GM12872 (cell line): Measurements from ENCODE around the gene ZNF469.

ENCODE experiments used
- TF ChIP-seq, protein P1 (sequence below): IDR thresholded peaks from 3 replicates; pipeline ENCODE4 v1.5.1; 2011; ENCODE audit warnings: low read depth, mild to moderate bottlenecking, low read length, moderate library complexity; ENCODE audit not compliant: insufficient read depth

Gene ZNF469

DNA sequence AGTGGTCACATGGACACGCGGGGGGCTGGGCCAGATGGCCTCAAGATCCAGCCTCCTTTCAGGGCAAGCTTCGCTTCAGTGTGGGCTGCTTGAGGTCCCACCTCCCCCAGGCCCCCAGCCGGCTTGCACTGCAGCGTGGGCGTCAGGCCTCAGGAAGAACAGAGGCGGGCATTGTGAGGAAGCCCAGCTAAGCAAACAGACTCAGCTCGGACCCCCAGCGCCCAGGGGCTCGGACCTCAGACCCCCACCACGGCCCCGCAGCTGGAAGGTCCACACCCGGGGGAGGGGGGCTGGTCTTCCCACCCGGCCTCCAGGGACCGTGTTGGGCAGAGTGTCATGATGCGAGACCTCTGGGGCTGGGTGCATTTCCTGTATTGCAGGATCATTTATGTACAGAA, 24.7 kb upstream of the ZNF469 start:
- TF ChIP-seq, protein P1, sequence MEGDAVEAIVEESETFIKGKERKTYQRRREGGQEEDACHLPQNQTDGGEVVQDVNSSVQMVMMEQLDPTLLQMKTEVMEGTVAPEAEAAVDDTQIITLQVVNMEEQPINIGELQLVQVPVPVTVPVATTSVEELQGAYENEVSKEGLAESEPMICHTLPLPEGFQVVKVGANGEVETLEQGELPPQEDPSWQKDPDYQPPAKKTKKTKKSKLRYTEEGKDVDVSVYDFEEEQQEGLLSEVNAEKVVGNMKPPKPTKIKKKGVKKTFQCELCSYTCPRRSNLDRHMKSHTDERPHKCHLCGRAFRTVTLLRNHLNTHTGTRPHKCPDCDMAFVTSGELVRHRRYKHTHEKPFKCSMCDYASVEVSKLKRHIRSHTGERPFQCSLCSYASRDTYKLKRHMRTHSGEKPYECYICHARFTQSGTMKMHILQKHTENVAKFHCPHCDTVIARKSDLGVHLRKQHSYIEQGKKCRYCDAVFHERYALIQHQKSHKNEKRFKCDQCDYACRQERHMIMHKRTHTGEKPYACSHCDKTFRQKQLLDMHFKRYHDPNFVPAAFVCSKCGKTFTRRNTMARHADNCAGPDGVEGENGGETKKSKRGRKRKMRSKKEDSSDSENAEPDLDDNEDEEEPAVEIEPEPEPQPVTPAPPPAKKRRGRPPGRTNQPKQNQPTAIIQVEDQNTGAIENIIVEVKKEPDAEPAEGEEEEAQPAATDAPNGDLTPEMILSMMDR, result no peak

DNA sequence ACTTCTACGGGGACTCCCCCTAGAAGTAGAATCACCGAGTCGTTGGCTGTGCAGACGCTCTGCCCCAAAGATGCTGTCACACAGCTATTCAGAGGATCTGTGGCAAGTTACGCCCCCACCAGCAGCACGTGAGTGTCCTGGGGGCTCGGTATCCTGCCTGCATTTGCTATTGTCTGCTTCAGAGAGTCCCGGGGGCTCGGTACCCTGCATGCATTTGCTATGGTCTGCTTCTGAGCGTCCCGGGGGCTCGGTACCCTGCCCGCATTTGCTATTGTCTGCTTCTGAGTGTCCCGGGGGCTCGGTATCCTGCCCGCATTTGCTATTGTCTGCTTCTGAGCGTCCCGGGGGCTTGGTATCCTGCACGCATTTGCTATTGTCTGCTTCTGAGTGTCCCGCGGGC, 23.8 kb upstream of the ZNF469 start:
- TF ChIP-seq, protein P1, result no peak

DNA sequence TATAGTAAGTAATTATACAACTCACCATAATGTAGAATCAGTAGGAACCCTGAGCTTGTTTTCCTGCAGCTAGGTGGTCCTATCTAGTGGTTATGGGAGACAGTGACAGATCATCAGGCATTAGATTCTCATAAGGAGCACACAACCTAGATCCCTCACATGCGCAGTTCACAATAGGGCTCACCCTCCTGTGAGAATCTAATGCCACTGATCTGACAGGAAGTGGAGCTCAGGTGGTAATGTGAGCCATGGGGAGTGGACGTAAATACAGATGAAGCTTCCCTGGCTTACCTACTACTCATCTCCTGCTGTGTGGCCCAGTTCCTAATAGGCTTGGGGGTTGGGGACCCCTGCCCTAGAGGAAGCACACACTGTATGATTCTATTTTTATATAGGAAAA, 21.8 kb upstream of the ZNF469 start:
- TF ChIP-seq, protein P1, result no peak

DNA sequence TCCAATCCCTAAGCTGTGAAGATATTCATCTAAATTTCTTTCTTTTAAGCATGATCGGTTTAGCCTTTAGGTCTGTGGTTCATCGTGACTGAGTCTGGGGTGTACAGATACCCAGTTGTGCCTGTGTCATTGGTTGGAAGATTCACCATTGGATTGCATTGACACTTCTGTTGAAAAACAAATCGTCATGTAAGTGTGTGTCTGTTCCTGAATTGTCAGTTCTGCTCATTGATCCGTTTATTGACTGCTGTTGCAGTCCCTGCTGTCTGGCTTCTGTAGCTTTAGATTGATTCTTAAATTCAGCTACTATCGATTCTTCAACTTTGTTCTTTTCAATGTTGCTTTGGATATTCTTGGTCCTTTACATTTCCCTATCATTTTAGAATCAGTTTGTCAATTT, 21.0 kb upstream of the ZNF469 start:
- TF ChIP-seq, protein P1, result no peak

DNA sequence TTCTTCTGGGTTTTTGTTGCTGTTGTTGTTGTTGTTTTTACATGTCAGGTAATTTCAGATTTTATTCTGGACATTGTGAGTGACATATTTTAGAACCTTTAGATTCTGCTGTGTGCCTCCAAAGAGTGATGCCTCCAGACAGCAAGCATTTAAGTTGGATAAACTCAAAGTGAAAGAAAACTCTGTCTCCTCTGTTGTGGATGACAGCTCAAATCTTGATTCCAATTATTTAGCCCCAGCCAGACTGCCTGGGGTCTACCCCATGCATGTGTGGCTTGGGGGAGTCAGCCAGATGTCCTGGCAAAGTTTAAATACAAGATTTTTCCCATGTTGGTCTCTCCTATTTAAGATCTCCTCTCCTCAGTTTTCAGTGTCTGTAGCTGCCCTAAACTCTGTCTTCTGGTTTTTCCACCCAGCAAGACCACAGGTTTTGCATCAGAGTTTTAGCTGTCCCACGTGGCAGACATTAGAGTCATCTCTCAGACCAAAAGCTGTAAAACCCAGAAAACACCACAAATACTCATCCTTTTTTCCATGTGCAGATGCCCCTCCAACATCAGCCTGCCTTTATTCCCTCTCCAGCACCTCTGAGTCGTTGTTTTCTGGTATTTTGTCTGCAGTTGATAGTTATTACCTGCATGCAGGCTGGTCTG, 19.4 kb upstream of the ZNF469 start:
- TF ChIP-seq, protein P1, result no peak

DNA sequence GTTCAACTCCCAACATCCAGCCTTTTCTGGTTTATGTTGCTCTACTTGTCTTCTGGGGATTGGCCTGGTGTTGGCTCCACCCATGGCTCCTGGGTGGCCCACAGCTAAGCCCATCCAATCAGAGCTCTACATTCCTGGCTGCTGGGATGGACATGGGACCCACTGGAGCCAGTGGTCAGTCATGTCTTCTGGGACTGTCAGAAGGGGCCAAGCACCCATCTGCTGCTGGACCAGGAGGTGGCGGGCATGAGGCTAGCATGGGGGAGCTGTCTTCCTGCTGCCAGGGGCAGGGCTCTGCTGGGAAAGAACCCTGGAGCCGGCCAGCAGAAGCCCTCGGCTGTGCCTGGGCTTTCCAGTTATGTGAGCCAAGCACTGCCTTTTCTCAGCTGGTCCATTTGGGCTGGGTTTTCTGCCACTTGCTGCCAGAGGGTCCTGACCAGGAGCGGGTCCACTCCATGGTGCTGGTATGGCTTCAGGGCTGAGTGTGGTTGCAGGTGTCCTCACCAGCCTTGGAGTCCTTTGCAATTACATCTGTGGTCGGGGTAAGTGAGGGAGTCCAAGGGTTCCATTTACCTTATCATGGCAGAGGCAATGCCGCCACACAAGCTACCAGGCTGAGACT, 17.4 kb upstream of the ZNF469 start:
- TF ChIP-seq, protein P1, result no peak

DNA sequence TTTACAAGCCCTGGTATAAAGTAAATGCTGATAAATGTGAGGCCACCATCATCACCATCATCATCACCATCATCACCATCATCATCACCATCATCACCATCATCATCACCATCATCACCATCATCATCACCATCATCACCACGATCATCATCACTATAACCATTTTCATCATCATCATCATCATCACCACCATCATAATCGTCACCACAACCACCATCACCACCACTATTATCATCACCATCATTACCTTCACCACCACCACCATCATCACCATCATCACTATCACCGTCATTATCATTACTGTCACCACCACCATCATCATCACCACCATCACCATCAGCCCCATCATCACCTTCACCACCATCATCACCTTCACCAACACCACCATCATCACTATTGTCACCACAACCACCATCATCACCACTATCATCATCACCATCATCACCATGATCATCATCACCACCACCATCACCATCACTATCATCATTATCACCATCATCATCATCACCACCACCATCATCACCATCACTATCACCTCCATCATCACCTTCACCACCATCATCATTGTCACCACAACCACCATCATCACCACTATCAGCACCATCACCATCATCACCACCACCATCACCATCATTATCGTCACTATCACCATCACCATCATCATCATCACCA, 16.6 kb upstream of the ZNF469 start:
- TF ChIP-seq, protein P1, result no peak
